Measurements from ENCODE around the gene FOXB2. TPM values are rescaled to one million over a fixed set of nuclear protein-coding genes. Genes with fewer than 3 reads are reported as not detected.

The FOXB2 gene
- total RNA-seq, 6 experiments from 2014 or later, result not detected

DNA sequence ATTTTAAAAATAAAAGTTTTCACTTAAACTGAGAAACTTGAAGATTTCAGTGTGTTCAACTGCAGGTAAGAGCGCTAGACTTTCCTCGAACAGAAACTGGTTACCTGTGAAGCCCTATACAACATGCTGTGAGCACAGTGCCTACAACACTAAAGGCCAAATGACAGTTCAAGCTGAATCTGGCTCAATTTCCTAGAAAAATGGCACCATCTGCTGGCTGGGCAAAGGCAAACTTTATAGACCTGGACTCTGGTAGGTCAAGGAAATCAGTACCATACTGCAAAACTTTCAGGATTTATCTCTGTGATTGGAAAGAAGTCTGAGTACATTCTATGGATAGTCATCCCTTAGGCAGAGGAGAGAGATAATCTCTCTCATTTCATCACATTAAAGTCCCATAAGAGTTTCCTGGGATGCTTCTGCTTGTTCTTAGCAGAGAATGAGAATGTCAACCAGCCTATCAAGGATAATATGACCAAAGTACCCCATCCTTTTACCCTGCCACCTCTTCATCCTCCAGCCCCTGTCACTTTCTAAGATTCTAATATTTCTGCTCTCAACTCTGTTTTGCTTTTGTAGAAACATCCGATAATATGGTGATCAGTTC lies 31.8 kb upstream of the FOXB2 start:
- Mint-ChIP-seq H3K27me3 (ENCODE audit: insufficient read depth) (peaks cover 5% of the 10 kb centered on the region; the same call in 1 of the 2 replicates), H3K27ac (no peak overlapping the region), H3K36me3 (ENCODE audit: low read depth) (no peaks in the 10 kb centered on the region), H3K4me3 (no peak overlapping the region), H3K9me3 (no peaks in the 10 kb centered on the region), H3K4me1 (ENCODE audit: low read depth) (no peaks in the 10 kb centered on the region)
- DNase-seq, result peak; percentile 43
- TF ChIP-seq, protein P1, sequence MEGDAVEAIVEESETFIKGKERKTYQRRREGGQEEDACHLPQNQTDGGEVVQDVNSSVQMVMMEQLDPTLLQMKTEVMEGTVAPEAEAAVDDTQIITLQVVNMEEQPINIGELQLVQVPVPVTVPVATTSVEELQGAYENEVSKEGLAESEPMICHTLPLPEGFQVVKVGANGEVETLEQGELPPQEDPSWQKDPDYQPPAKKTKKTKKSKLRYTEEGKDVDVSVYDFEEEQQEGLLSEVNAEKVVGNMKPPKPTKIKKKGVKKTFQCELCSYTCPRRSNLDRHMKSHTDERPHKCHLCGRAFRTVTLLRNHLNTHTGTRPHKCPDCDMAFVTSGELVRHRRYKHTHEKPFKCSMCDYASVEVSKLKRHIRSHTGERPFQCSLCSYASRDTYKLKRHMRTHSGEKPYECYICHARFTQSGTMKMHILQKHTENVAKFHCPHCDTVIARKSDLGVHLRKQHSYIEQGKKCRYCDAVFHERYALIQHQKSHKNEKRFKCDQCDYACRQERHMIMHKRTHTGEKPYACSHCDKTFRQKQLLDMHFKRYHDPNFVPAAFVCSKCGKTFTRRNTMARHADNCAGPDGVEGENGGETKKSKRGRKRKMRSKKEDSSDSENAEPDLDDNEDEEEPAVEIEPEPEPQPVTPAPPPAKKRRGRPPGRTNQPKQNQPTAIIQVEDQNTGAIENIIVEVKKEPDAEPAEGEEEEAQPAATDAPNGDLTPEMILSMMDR (IDR thresholded peaks at IDR 0.05), result peak; percentile 84

DNA sequence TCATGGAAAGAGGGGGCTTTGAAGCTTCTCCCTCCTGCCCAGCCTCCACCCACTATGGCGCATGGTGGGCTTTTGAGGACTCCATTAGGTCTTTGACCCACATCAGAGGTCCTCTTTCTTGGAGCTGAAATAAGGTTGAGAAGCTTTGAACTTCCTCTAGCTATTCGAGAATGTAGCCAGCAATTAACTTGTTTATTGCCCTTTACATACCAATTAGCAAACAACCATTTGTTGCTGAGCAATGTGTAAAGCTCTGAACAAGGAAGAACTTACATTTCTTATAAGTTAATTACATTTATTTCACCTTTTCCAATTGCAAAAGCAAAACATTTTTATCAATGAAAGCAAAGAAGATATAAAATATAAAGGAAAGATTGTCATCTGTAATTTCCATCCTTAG lies 30.5 kb upstream of the FOXB2 start:
- H3K27me3 Mint-ChIP-seq (ENCODE audit: insufficient read depth), result peaks cover 9% of the 10 kb centered on the region; the same call in 1 of the 2 replicates
- H3K4me1 Mint-ChIP-seq (ENCODE audit: low read depth), result no peaks in the 10 kb centered on the region
- TF ChIP-seq, protein P1 (IDR thresholded peaks at IDR 0.05), result no peak
- no peaks in the 10 kb centered on the region for H3K9me3 Mint-ChIP-seq
- no peaks in the 10 kb centered on the region for H3K36me3 Mint-ChIP-seq (ENCODE audit: low read depth)
- no peak overlapping the region for H3K4me3 Mint-ChIP-seq
- DNase-seq, result no peak
- H3K27ac Mint-ChIP-seq, result no peak overlapping the region

DNA sequence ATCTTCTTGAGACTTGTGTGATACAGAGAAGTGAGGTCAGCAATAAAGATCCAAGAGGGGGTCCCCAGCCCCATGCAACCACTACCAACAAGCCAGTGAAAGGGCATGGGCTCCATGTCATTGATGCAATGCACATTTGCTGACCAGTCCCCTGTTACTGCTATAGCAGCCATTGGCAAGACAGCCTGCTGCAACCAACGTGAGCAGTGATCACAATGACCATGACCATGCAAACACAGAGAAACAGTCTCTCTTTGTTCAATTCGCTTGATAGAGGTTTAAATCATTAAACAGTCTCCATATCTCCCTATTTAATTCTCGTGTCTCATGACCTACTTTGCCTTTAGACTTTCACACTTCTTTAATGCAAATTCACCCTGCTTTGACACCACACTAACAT lies 30.0 kb upstream of the FOXB2 start:
- DNase-seq, result no peak
- TF ChIP-seq, protein P1 (IDR thresholded peaks at IDR 0.05), result no peak
- no peaks in the 10 kb centered on the region for H3K4me1 Mint-ChIP-seq (ENCODE audit: low read depth)
- H3K27ac Mint-ChIP-seq, result no peak overlapping the region
- peaks cover 12% of the 10 kb centered on the region for H3K27me3 Mint-ChIP-seq (ENCODE audit: insufficient read depth)
- no peaks in the 10 kb centered on the region for H3K9me3 Mint-ChIP-seq
- H3K36me3 Mint-ChIP-seq (ENCODE audit: low read depth), result no peaks in the 10 kb centered on the region
- H3K4me3 Mint-ChIP-seq, result no peak overlapping the region

DNA sequence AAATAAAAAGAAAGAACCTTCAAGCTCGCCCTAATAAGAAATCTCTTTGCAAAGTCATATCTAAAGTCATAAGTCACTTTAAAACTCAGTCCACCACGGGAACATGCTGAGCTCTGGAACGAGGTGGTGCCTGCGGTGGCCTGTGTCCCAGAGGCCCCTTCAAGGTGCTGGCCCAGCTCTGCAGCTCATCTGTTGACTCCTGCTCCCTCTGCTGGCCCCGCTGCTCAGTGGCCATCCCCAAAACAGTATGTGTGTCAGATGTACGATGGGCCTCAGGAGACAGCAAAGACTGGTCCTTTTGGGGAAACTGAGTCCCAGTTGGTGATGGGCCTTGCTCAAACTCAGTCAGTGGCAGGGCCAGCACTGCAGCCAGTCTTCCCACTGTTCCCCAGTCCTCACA lies 22.8 kb upstream of the FOXB2 start:
- Mint-ChIP-seq H3K27me3 (ENCODE audit: insufficient read depth) (peaks cover 12% of the 10 kb centered on the region), H3K4me3 (no peak overlapping the region), H3K4me1 (ENCODE audit: low read depth) (no peaks in the 10 kb centered on the region), H3K36me3 (ENCODE audit: low read depth) (no peaks in the 10 kb centered on the region), H3K9me3 (no peaks in the 10 kb centered on the region), H3K27ac (no peak overlapping the region)
- TF ChIP-seq, protein P1 (IDR thresholded peaks at IDR 0.05), result peak; percentile 71
- DNase-seq, result peak; percentile 33

DNA sequence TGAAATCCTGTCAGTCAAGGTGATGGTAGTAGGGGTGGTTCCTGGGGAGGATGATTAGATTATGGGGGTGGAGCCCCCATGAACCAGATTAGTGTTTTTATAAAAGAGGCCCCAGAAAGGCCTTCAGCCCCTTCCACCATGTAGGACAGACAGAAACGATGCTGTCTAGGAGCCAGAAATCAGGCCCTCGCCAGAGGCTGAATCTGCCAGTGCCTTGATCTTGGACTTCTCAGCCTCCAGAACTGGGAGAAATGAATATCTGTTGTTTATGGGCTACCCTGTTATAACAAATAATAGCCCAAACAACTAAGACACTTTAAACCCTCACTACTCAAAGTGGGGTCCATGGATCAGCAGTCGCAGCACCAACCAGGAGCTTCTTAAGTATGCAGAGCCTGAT lies 20.2 kb upstream of the FOXB2 start:
- no peak overlapping the region for H3K4me3 Mint-ChIP-seq
- TF ChIP-seq, protein P1 (IDR thresholded peaks at IDR 0.05), result no peak
- no peaks in the 10 kb centered on the region for H3K9me3 Mint-ChIP-seq
- peaks cover 4% of the 10 kb centered on the region for H3K27me3 Mint-ChIP-seq (ENCODE audit: insufficient read depth)
- no peaks in the 10 kb centered on the region for H3K4me1 Mint-ChIP-seq (ENCODE audit: low read depth)
- H3K36me3 Mint-ChIP-seq (ENCODE audit: low read depth), result no peaks in the 10 kb centered on the region
- DNase-seq, result no peak
- H3K27ac Mint-ChIP-seq, result no peak overlapping the region

Data from HFFc6 (cell line).